IPS-18a (cell line): ENCODE data around the gene LRIG1.

Source experiments
- H3K27ac ChIP-seq: one replicate; pipeline ENCODE4 v1.5.1; 2013; ENCODE audit warnings: low read length
- H3K27me3 ChIP-seq: one replicate; pipeline ENCODE4 v1.6.1; 2013; ENCODE audit warnings: mild to moderate bottlenecking, low read length; ENCODE audit not compliant: control insufficient read depth, insufficient read depth
- H3K36me3 ChIP-seq: one replicate; pipeline ENCODE4 v1.6.1; 2013; ENCODE audit warnings: low read depth, low read length; ENCODE audit not compliant: control insufficient read depth
- H3K4me1 ChIP-seq: one replicate; pipeline ENCODE4 v1.6.1; 2013; ENCODE audit warnings: low read depth, low read length; ENCODE audit not compliant: control insufficient read depth
- H3K4me3 ChIP-seq: one replicate; pipeline ENCODE4 v1.5.1; 2013; ENCODE audit warnings: low read length
- H3K9ac ChIP-seq: one replicate; pipeline ENCODE4 v1.6.1; 2013; ENCODE audit warnings: mild to moderate bottlenecking, low read length, moderate library complexity
- H3K9me3 ChIP-seq: one replicate; pipeline ENCODE4 v1.6.1; 2013; ENCODE audit warnings: low read depth, low read length; ENCODE audit not compliant: control insufficient read depth

The LRIG1 gene

DNA sequence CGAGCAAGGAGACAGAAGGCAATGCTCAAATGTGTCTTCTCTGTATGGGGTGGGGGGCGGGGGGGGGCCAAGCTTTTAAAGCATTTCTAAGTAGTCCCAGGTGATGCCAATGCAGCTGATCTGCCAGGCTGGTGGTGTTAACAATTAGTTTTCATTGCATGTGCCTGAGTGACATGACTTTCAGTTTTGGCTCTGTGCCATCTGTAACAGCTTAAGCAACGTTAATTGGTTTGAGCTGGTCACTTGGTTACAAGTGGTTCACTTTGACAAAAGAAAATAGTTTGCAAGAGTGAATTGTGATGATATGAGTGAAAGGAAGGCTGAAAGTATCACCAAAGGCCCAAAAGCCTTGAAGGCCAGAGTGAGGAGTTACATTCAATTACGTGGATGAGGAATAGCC is 26.4 kb upstream of the LRIG1 start:
- Histone ChIP-seq H3K9ac (no peak overlapping the region), H3K4me3 (no peak overlapping the region), H3K9me3 (no peaks in the 10 kb centered on the region), H3K27me3 (no peaks in the 10 kb centered on the region), H3K36me3 (no peaks in the 10 kb centered on the region), H3K27ac (no peak overlapping the region), H3K4me1 (peaks cover 25% of the 10 kb centered on the region)

DNA sequence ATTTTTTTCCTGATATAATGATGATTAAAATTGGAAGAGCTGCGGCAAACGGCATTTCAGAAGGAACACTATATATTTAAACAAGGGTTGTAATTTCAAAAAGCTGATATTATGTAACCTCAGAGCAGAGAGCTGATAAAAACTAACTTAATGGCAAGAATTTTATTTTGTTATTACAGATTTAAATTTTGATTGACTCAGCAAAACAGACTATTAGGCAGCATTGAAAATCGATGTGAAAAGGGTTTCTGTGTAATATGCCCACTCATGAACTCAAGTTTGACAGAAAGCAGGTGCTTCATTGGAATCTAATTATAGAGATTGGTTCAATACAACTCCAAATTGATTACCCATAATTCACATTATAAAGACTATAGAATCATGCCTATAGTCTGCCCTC is 24.9 kb upstream of the LRIG1 start:
- Histone ChIP-seq H3K4me1 (peaks cover 13% of the 10 kb centered on the region), H3K9ac (no peak overlapping the region), H3K36me3 (no peaks in the 10 kb centered on the region), H3K27ac (no peak overlapping the region), H3K27me3 (no peaks in the 10 kb centered on the region), H3K9me3 (no peaks in the 10 kb centered on the region), H3K4me3 (no peak overlapping the region)

DNA sequence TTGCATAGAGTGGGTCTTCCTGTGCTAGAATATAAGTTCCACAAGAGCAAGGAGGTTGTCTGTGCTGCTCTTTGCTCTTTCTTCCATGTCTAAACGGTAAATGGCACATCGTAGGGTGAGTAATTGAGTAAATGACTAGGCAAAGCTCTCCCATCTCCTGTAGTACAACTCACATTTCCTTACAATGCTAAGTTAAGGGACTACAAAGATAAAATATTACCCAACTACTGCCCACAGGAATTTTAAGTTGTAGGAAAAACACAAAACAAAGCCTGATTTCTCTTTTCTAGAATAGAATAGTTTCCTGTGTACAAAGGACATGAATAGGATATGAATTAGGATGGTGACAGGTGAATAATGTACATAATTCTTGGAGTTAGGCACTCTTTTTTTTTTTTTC is 19.9 kb upstream of the LRIG1 start:
- no peaks in the 10 kb centered on the region for H3K4me1 ChIP-seq
- no peak overlapping the region for H3K4me3 ChIP-seq
- H3K27me3 ChIP-seq = no peaks in the 10 kb centered on the region
- no peaks in the 10 kb centered on the region for H3K36me3 ChIP-seq
- H3K27ac ChIP-seq = no peak overlapping the region
- H3K9ac ChIP-seq = no peak overlapping the region
- H3K9me3 ChIP-seq = no peaks in the 10 kb centered on the region

DNA sequence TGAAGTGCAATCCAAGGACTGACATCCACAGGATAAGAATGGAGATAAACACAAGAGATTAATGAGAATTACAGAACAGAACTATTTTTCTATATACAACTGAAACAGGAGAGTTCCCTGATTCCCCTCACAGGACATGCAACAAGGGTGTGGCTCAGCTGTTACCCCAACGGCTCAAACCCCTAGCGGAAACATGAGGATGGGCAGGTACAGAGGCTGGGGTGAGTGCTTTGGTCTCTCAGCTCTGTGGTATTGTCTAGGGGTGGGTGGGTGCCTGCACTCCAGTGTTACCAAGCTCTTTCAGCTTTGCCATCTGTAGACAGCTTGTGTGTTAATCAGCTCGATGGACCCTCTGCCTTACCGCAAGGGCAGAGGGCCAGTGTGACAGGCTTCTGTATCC is 17.8 kb upstream of the LRIG1 start:
- H3K4me3 ChIP-seq = no peak overlapping the region
- no peak overlapping the region for H3K27ac ChIP-seq
- no peaks in the 10 kb centered on the region for H3K4me1 ChIP-seq
- no peak overlapping the region for H3K9ac ChIP-seq
- no peaks in the 10 kb centered on the region for H3K9me3 ChIP-seq
- no peaks in the 10 kb centered on the region for H3K36me3 ChIP-seq
- H3K27me3 ChIP-seq = no peaks in the 10 kb centered on the region

- Histone ChIP-seq H3K4me3 (no peak overlapping the region), H3K27me3 (no peaks in the 10 kb centered on the region), H3K9ac (no peak overlapping the region), H3K36me3 (no peaks in the 10 kb centered on the region), H3K9me3 (no peaks in the 10 kb centered on the region), H3K4me1 (no peaks in the 10 kb centered on the region), H3K27ac (no peak overlapping the region)
Observed at GRCh38 chr3:66518126-66518525, 17.3 kb upstream of the LRIG1 start.

DNA sequence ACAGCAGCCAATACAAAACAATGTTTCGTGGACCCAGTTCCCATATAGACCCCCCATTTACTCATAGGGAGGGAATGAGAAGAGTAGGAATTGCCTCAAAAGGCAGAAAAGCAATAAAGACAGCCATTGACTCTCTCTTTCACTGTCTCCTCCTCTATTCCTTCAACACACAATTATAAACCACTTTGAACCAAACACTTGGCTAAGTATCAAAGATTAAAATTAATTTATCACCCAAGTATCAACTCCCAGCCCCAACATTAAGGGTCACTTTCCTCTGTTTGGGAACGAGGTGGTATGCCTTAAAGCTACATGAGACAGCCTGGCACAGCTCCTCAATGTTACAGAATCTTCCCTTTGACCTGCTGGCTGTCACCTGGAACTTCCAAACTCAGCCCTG is 16.4 kb upstream of the LRIG1 start:
- no peak overlapping the region for H3K9ac ChIP-seq
- H3K9me3 ChIP-seq = no peaks in the 10 kb centered on the region
- H3K4me3 ChIP-seq = no peak overlapping the region
- no peak overlapping the region for H3K27ac ChIP-seq
- H3K36me3 ChIP-seq = no peaks in the 10 kb centered on the region
- no peaks in the 10 kb centered on the region for H3K27me3 ChIP-seq
- no peaks in the 10 kb centered on the region for H3K4me1 ChIP-seq

DNA sequence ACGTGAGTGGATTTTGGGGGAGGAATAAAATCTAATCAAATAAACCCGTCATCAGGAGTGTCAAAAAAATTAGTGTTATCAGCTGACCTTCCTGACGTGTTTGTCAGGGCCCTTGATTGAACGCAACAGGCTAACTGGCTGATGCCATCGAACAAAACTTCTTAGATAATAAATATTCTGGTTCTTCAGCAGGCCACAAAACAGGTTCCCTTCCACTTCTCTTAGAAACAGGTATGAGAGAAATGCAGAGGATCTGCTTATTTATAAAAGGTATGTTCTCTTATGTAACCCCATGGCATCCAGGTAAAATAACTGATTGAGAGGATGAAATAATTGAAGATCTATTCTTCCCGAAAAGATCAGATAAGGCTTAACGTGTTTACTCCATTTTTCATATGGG is 7.6 kb upstream of the LRIG1 start:
- peaks cover 9% of the 10 kb centered on the region for H3K4me1 ChIP-seq
- no peak overlapping the region for H3K9ac ChIP-seq
- H3K27ac ChIP-seq = no peak overlapping the region
- H3K4me3 ChIP-seq = no peak overlapping the region
- H3K36me3 ChIP-seq = no peaks in the 10 kb centered on the region
- H3K9me3 ChIP-seq = no peaks in the 10 kb centered on the region
- no peaks in the 10 kb centered on the region for H3K27me3 ChIP-seq

GRCh38 chr3:66507423-66508260 is 6.8 kb upstream of the LRIG1 start:
- no peaks in the 10 kb centered on the region for H3K27me3 ChIP-seq
- H3K27ac ChIP-seq = no peak overlapping the region
- H3K4me3 ChIP-seq = no peak overlapping the region
- no peaks in the 10 kb centered on the region for H3K36me3 ChIP-seq
- peaks cover 15% of the 10 kb centered on the region for H3K4me1 ChIP-seq
- H3K9ac ChIP-seq = no peak overlapping the region
- H3K9me3 ChIP-seq = no peaks in the 10 kb centered on the region

GRCh38 chr3:66506154-66506553 is 5.3 kb upstream of the LRIG1 start:
- no peaks in the 10 kb centered on the region for H3K9me3 ChIP-seq
- H3K27me3 ChIP-seq = peaks cover 5% of the 10 kb centered on the region
- H3K27ac ChIP-seq = no peak overlapping the region
- H3K4me1 ChIP-seq = peaks cover 29% of the 10 kb centered on the region
- H3K36me3 ChIP-seq = no peaks in the 10 kb centered on the region
- H3K4me3 ChIP-seq = no peak overlapping the region
- H3K9ac ChIP-seq = no peak overlapping the region

DNA sequence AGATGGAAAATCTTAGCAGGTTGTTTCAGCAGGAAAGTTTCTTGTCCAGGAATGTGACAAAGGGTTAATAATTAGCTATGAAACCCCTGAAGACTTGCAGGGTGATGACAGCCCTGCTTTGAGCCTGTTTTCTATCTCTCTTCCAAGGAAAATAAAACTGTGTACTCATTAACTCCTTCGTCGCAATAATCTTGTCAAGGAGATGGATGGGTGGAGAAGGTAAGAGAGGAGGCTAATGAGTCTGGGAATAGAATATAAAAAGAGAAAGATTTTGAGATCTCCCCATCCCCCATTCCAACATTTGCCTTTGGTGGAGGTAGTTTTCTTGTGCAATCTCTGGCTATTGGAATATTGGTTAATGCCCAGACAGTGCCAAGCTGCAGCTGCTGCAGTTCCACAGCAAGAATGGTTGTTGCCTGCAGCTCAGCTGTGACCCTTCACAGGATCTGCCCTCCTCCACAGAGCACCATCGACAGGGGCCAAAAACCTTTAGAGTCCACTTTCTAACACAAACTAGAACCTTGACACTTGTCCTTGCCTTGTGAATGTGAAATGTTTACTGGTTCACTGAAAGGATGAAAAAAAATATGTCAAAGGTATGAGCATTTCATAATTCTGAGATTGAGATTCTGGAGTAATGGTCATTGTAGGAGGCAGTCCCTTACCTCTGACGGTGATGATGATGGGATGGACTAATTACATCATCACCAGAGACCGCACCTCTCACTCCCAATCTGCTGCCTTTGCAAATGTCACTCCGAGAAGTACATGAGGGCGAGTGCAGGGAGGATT is 4.2 kb upstream of the LRIG1 start:
- Histone ChIP-seq H3K9ac (no peak overlapping the region), H3K27ac (no peak overlapping the region), H3K4me3 (no peak overlapping the region), H3K9me3 (no peaks in the 10 kb centered on the region), H3K27me3 (peaks cover 5% of the 10 kb centered on the region), H3K36me3 (no peaks in the 10 kb centered on the region), H3K4me1 (peaks cover 29% of the 10 kb centered on the region)

- no peaks in the 10 kb centered on the region for H3K36me3 ChIP-seq
- no peak overlapping the region for H3K27ac ChIP-seq
- peaks cover 34% of the 10 kb centered on the region for H3K4me1 ChIP-seq
- no peaks in the 10 kb centered on the region for H3K9me3 ChIP-seq
- H3K27me3 ChIP-seq = peaks cover 5% of the 10 kb centered on the region
- no peak overlapping the region for H3K4me3 ChIP-seq
- no peak overlapping the region for H3K9ac ChIP-seq
Observed at GRCh38 chr3:66502981-66503380, 2.2 kb upstream of the LRIG1 start.
